Measurements from ENCODE around the gene TMEM167A.

The TMEM167A gene

GRCh38 chr5:83006683-83007283 is 70.4 kb downstream of the TMEM167A start:
- no peak for DNase-seq (ENCODE audit: low spot score)
- in situ Hi-C loops (cut with MboI; ENCODE audit: low pct_unique_long_range_greater_than_20kb, low sequenced_read_pairs, unreplicated experiment) = no loop called here
- no peak for TF ChIP-seq CTCF (IDR thresholded peaks at IDR 0.05; ENCODE audit: extremely low read depth, insufficient read depth, missing control alignments)

GRCh38 chr5:83003791-83004190 is 73.4 kb downstream of the TMEM167A start:
- no peak for DNase-seq (ENCODE audit: low spot score)
- in situ Hi-C loops (cut with MboI; ENCODE audit: low pct_unique_long_range_greater_than_20kb, low sequenced_read_pairs, unreplicated experiment) = no loop called here
- TF ChIP-seq CTCF (IDR thresholded peaks at IDR 0.05; ENCODE audit: extremely low read depth, insufficient read depth, missing control alignments) = no peak

Measured in GM13977 (cell line).